ENCODE results near the gene PACRG. TPM values are rescaled to one million over a fixed set of nuclear protein-coding genes. Genes with fewer than 3 reads are reported as not detected.

PACRG gene
- polyA plus RNA-seq, 1 of the 3 experiments (the other 2 are of a cell fraction) = 0.56 TPM

- POLR2A ChIA-PET = no interaction called here
- WGBS (ENCODE audit: low lambda C conversion rate) = 81% methylated on average over 19 of the region's 19 CpGs
- H3K4me3 ChIP-seq (ENCODE audit: low read depth in 2 of 2, low read length in 1 of 2) = no peak overlapping the region
Observed at GRCh38 chr6:163239572-163240340, 512.0 kb downstream of the PACRG start.

More at GRCh38 chr6:163239572-163240340, 512.0 kb downstream of the PACRG start:
- Histone ChIP-seq H3K9ac (no peak overlapping the region), H3K79me2 (ENCODE audit: insufficient read depth) (no peaks in the 10 kb centered on the region), H3K36me3 (replicated peaks in 1 of 2; ENCODE audit: control insufficient read depth in 1 of 2, insufficient read depth in 2 of 2, low read length in 1 of 2) (no peaks in the 10 kb centered on the region), H3K27ac (ENCODE audit: low read depth in 2 of 2, low read length in 1 of 2) (no peak overlapping the region), H2AFZ (ENCODE audit: low read depth) (no peak overlapping the region), H3K9me2 (no peaks in the 10 kb centered on the region), H3K9me3 (no peaks in the 10 kb centered on the region), H3K27me3 (ENCODE audit: insufficient read depth) (no peaks in the 10 kb centered on the region), H3F3A (replicated peaks; ENCODE audit: insufficient read depth) (no peaks in the 10 kb centered on the region), H3K4me1 (ENCODE audit: control insufficient read depth in 1 of 2, insufficient read depth in 2 of 2, low read depth in 1 of 2, low read length in 1 of 2) (peaks cover 0 to 3% of the 10 kb centered on the region in 2 experiments; a peak in 1 of 4 replicates), H3K4me2 (no peak overlapping the region), H4K20me1 (ENCODE audit: insufficient read depth) (no peaks in the 10 kb centered on the region)
- TF ChIP-seq TCF12 (IDR thresholded peaks at IDR 0.05) (no peak), GABPA (IDR thresholded peaks at IDR 0.05; ENCODE audit: low read depth) (no peak), USF1 (IDR thresholded peaks at IDR 0.05; ENCODE audit: borderline replicate concordance, low read depth) (no peak), SMC3 (IDR thresholded peaks at IDR 0.05; ENCODE audit: low read depth, low read length) (no peak), FOXJ3 (CRISPR knock-in tag; IDR thresholded peaks at IDR 0.05) (no peak), ELF1 (IDR thresholded peaks at IDR 0.05) (no peak), PBX3 (IDR thresholded peaks at IDR 0.05) (no peak), REST (IDR thresholded peaks at IDR 0.05; ENCODE audit: low read depth, low read length) (no peak), ZBTB33 (IDR thresholded peaks at IDR 0.05; ENCODE audit: borderline replicate concordance, low read depth) (no peak), IRF3 (IDR thresholded peaks at IDR 0.05; ENCODE audit: low read depth, low read length) (no peak), YY1 (IDR thresholded peaks at IDR 0.05; ENCODE audit: low read depth) (no peak), CHD2 (IDR thresholded peaks at IDR 0.05; ENCODE audit: low read length, partially characterized antibody) (no peak), TAF1 (IDR thresholded peaks at IDR 0.05; ENCODE audit: borderline replicate concordance, low read depth, low read length) (no peak), RCOR1 (IDR thresholded peaks at IDR 0.05; ENCODE audit: low read length) (no peak), POLR2AphosphoS5 (IDR thresholded peaks at IDR 0.05; ENCODE audit: low read depth, low read length) (no peak), FOXM1 (IDR thresholded peaks at IDR 0.05; ENCODE audit: low read depth) (no peak)
- CTCF ChIA-PET = interaction anchor here (0.7 kb wide), 1 partner anchor 1821 kb away, joined by 3 read pairs; no protein-coding TSS in a partner anchor
- DNase-seq = no peak
